HepG2 (cell line): Measurements from ENCODE around the gene CNTFR. TPM values are rescaled to one million over a fixed set of nuclear protein-coding genes. Genes with fewer than 3 reads are reported as not detected.

ENCODE experiments used
- ATAC-seq: fragments of 200-7000 bp; cut with Tn5 transposase; 3 replicates; pipeline ENCODE4 v1.9.1; 2020; ENCODE audit warnings: mild to moderate bottlenecking, moderate library complexity
- BruUV-seq: library from RNA; stranded (reverse); fragments of 400-500 nt; replicated peaks from 2 replicates; lab custom pipeline; 2021; lab: Mats Ljungman, UMichigan
- CTCF ChIA-PET: fragments of 300-600 bp; formaldehyde crosslinking; extraction: SDS; loops from one replicate; lab custom pipeline; 2021; ENCODE audit warnings: low total read pairs, inconsistent platforms, low intra/inter-chr PET ratio; lab: Yijun Ruan, JAX
- POLR2A ChIA-PET: fragments of 350-600 bp; sonication (Branson Sonifier 250); formaldehyde crosslinking; loops from one replicate; lab custom pipeline; 2020; ENCODE audit warnings: antibody characterized with exemption, inconsistent platforms; lab: Yijun Ruan, JAX
- DNase-seq: peaks from one replicate; pipeline ENCODE4 v3.0.0-alpha.2; 2015; ENCODE audit warnings: low spot score
- FAIRE-seq: peaks from 3 replicates; lab custom pipeline; 2011; peaks lifted over from hg19 to GRCh38; lab: Jason Lieb, UNC
- H2AFZ ChIP-seq: one replicate; pipeline ENCODE4 v1.6.1; 2011; ENCODE audit warnings: low read length, inconsistent platforms
- H3K27ac ChIP-seq: fragments of 300-600 bp; 3 replicates; pipeline ENCODE4 v1.8.0; 2011; ENCODE audit warnings: mixed run types, mild to moderate bottlenecking, mixed read lengths, low read length, inconsistent platforms; ENCODE audit not compliant: insufficient read depth; ENCODE audit errors: extremely low read length
- H3K27me3 ChIP-seq, 2 experiments: fragments of 200-600 bp in 1 of 2; 2 replicates in 1 of 2; 3 replicates in 1 of 2; pipeline versions ENCODE4 v1.6.0 to v1.8.0; 2011; ENCODE audit warnings: low read length in 2 of 2, mild to moderate bottlenecking in 2 of 2, moderate library complexity in 2 of 2, inconsistent platforms in 1 of 2; ENCODE audit not compliant: insufficient read depth in 2 of 2, control insufficient read depth in 1 of 2
- H3K36me3 ChIP-seq, 2 experiments: fragments of 200-600 bp in 1 of 2; replicated peaks in 1 of 2; 2 replicates in 1 of 2; 3 replicates in 1 of 2; pipeline versions ENCODE4 v1.5.1 to v1.8.0; 2011; ENCODE audit warnings: low read length in 2 of 2, inconsistent platforms in 1 of 2; ENCODE audit not compliant: insufficient read depth in 2 of 2, control insufficient read depth in 1 of 2
- H3K4me1 ChIP-seq: 2 replicates; pipeline ENCODE4 v1.5.1; 2012; ENCODE audit warnings: low read length, inconsistent platforms; ENCODE audit not compliant: insufficient read depth
- H3K4me2 ChIP-seq: 2 replicates; pipeline ENCODE4 v1.6.0; 2011; ENCODE audit warnings: low read depth, low read length, inconsistent platforms
- H3K4me3 ChIP-seq, 3 experiments: fragments of 200-600 bp in 1 of 3; sonication (generic), shearing (Covaris generic) in 1 of 3; replicated peaks in 1 of 3; 2 replicates each; pipeline ENCODE4 v1.5.1; 2011 to 2016; ENCODE audit warnings: low read length in 3 of 3, inconsistent platforms in 2 of 3, low read depth in 2 of 3, mild to moderate bottlenecking in 2 of 3, control low read depth in 1 of 3, mixed read lengths in 1 of 3; ENCODE audit not compliant: insufficient read depth in 1 of 3
- H3K79me2 ChIP-seq: one replicate; pipeline ENCODE4 v1.6.1; 2011; ENCODE audit warnings: low read length, inconsistent platforms; ENCODE audit not compliant: insufficient read depth
- H3K9ac ChIP-seq: 2 replicates; pipeline ENCODE4 v1.6.0; 2011; ENCODE audit warnings: mild to moderate bottlenecking, low read depth, low read length, inconsistent platforms; ENCODE audit not compliant: insufficient read depth
- H3K9me3 ChIP-seq: 2 replicates; pipeline ENCODE4 v1.5.1; 2012; ENCODE audit warnings: mild to moderate bottlenecking, low read length
- H4K20me1 ChIP-seq: 2 replicates; pipeline ENCODE4 v1.6.0; 2011; ENCODE audit warnings: inconsistent platforms, mild to moderate bottlenecking, low read length, moderate library complexity; ENCODE audit not compliant: insufficient read depth
- ATF5 ChIP-seq: sonication (generic); formaldehyde crosslinking; IDR thresholded peaks from 2 replicates; pipeline ENCODE4 v1.4.0; 2020; ENCODE audit warnings: mild to moderate bottlenecking, low read depth, missing genetic modification reagents
- IRF2 ChIP-seq: IDR thresholded peaks from 2 replicates; pipeline ENCODE4 v1.6.1; 2018; ENCODE audit warnings: missing genetic modification reagents, missing compliant biosample characterization
- MXI1 ChIP-seq: IDR thresholded peaks from 3 replicates; pipeline ENCODE4 v1.6.1; 2012; ENCODE audit warnings: low read depth, low read length, inconsistent platforms, borderline replicate concordance
- MYNN ChIP-seq: sonication (generic); formaldehyde crosslinking; IDR thresholded peaks from 2 replicates; pipeline ENCODE4 v1.4.0; 2020; ENCODE audit warnings: mild to moderate bottlenecking, low read depth, missing genetic modification reagents
- RAD21 ChIP-seq: fragments of 450-650 bp; formaldehyde crosslinking; IDR thresholded peaks from 2 replicates; pipeline ENCODE4 v1.5.0; 2020; ENCODE audit warnings: mild to moderate bottlenecking
- SIN3B ChIP-seq: fragments of 150-350 bp; IDR thresholded peaks from 2 replicates; pipeline ENCODE4 v1.6.1; 2014; ENCODE audit warnings: low read length
- WGBS: methylation state at CpG from one replicate; pipeline ENCODE4 v1.1.6; 2017; ENCODE audit warnings: low lambda C conversion rate; 5-methylcytosine and 5-hydroxymethylcytosine counted together
- in situ Hi-C: cut with HindIII; loops from 2 replicates; pipeline ENCODE4 v1.10.0; 2017; ENCODE audit warnings: low pct_unique_long_range_greater_than_20kb; ENCODE audit not compliant: extremely low pct_ligation_motif_present
- intact Hi-C: fragments of 100-400 bp; cut with micrococcal nuclease; formaldehyde crosslinking; loops from one replicate; pipeline ENCODE4 v1.10.0; 2022; ENCODE audit not compliant: unreplicated experiment
- polyA plus RNA-seq, 8 experiments: library from polyadenylated mRNA; depleted of rRNA in 3 of 8; stranded (reverse) in 7 of 8; unstranded in 1 of 8; fragments of >200 nt; fragmentation: Illumina TruSeq in 4 of 8; extraction: Trizol in 4 of 8; gene quantifications; 2 replicates each; pipeline versions ENCODE4 v1.2.1 to v1.2.3, GENCODE V29; 2011 to 2016; ENCODE audit warnings: low read depth in 4 of 8, missing spikeins in 1 of 8, mixed read lengths in 1 of 8; ENCODE audit not compliant: insufficient read depth in 1 of 8
- total RNA-seq, 5 experiments: library from RNA; depleted of rRNA; stranded (reverse); fragments of >200 nt; fragmentation: Illumina TruSeq; extraction: Trizol; gene quantifications; 2 replicates each; pipeline ENCODE4 v1.2.3, GENCODE V29; 2016; ENCODE audit warnings: low read depth in 1 of 5

Gene CNTFR
- total and polyA plus RNA-seq, 2 of the 13 experiments (the other 11 are each of a cell fraction or from before 2014, with no cell fraction given), result not detected

DNA sequence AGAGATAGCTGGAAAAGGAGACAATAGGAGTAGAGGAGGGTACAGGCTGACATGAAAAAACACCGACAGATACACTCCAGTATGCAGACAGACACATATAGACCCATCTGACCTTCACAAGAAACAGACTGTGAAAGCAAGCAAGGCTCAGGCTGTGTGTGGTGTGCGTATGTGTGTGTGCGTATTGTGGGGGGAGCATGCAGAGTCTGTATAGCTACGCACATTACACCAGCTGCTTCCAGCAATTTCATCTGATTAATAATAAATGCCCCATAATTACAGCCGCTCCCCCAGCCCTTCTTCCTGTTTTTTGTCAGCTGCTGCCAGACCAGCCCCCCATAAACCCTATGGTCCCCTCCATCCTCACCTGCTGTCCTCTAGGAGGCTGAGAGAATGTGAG, 6.7 kb downstream of the CNTFR start:
- H3K27ac ChIP-seq, result no peak overlapping the region
- no peak overlapping the region for H3K9ac ChIP-seq
- no TSS peak for BruUV-seq
- DNase-seq (no peak), FAIRE-seq (no peak)
- no peaks in the 10 kb centered on the region for H3K4me1 ChIP-seq
- CTCF ChIA-PET, result no interaction called here
- H3K36me3 ChIP-seq, result no peaks in the 10 kb centered on the region
- no peak overlapping the region for H3K4me3 ChIP-seq
- TF ChIP-seq MXI1 (no peak), ATF5 (CRISPR knock-in tag) (no peak), RAD21 (no peak), SIN3B (no peak)
- TF ChIP-seq, all 625 proteins: peak for 0
- 68% methylated on average over 5 of the region's 5 CpGs for WGBS
- no peaks in the 10 kb centered on the region for H3K9me3 ChIP-seq
- intact Hi-C loops, result no loop called here
- no peak overlapping the region for H3K4me2 ChIP-seq
- POLR2A ChIA-PET, result no interaction called here
- H3K79me2 ChIP-seq, result no peaks in the 10 kb centered on the region
- peaks cover 13 to 79% of the 10 kb centered on the region in 2 experiments for H3K27me3 ChIP-seq
- no peak overlapping the region for H2AFZ ChIP-seq
- in situ Hi-C loops, result no loop called here
- ATAC-seq, result no peak
- H4K20me1 ChIP-seq, result no peaks in the 10 kb centered on the region

- ChIA-PET POLR2A (no interaction called here), CTCF (no interaction called here)
- no TSS peak for BruUV-seq
- 40% methylated on average over 3 of the region's 3 CpGs for WGBS
- Histone ChIP-seq H4K20me1 (no peaks in the 10 kb centered on the region), H3K9ac (no peak overlapping the region), H3K4me2 (no peak overlapping the region), H3K4me3 (no peak overlapping the region), H3K27me3 (peaks cover 9 to 77% of the 10 kb centered on the region in 2 experiments), H2AFZ (no peak overlapping the region), H3K79me2 (no peaks in the 10 kb centered on the region), H3K9me3 (no peaks in the 10 kb centered on the region), H3K4me1 (no peaks in the 10 kb centered on the region), H3K27ac (no peak overlapping the region), H3K36me3 (no peaks in the 10 kb centered on the region)
- TF ChIP-seq MYNN (CRISPR knock-in tag) (no peak), IRF2 (CRISPR knock-in tag) (no peak)
- intact Hi-C loops, result no loop called here
- FAIRE-seq (no peak), DNase-seq (no peak), ATAC-seq (no peak)
- in situ Hi-C loops, result no loop called here
Observed at GRCh38 chr9:34581318-34581717, 8.2 kb downstream of the CNTFR start.
